PC-3 (cell line): ENCODE measurements around the gene KRT1. TPM values are rescaled to one million over a fixed set of nuclear protein-coding genes. Genes with fewer than 3 reads are reported as not detected.
A peak's percentile ranks its signal among the peaks of the same experiment; 100 is the strongest.

Source experiments
- ATAC-seq: fragments of 200-7000 bp; cut with Tn5 transposase; 2 replicates; pipeline ENCODE4 v1.9.1; 2020; ENCODE audit warnings: mild to moderate bottlenecking, moderate library complexity
- BruUV-seq: library from RNA; stranded (reverse); fragments of 400-500 nt; replicated peaks from 2 replicates; lab custom pipeline; 2021; lab: Mats Ljungman, UMichigan
- CTCF ChIA-PET: fragments of 300-600 bp; sonication (Branson Sonifier 250); formaldehyde crosslinking; loops from one replicate; lab custom pipeline; 2022; ENCODE audit warnings: antibody characterized with exemption; lab: Charles Lee
- POLR2A ChIA-PET: fragments of 300-600 bp; sonication (Branson Sonifier 250); formaldehyde crosslinking; loops from one replicate; lab custom pipeline; 2022; ENCODE audit warnings: antibody characterized with exemption; ENCODE audit not compliant: unreplicated experiment; lab: Charles Lee
- DNase-seq: peaks from one replicate; pipeline ENCODE4 v3.0.0-alpha.2; 2015
- H2AFZ ChIP-seq: fragments of 300-600 bp; sonication (generic); 2 replicates; pipeline ENCODE4 v1.6.0; 2016; ENCODE audit warnings: antibody characterized with exemption, low read length
- H3F3A ChIP-seq: fragments of 300-600 bp; sonication (generic); one replicate; pipeline ENCODE4 v1.6.0; 2017; ENCODE audit warnings: antibody characterized with exemption, low read length, control low read depth, mild to moderate bottlenecking; ENCODE audit not compliant: unreplicated experiment
- H3K27ac ChIP-seq: fragments of 300-600 bp; sonication (generic); 2 replicates; pipeline ENCODE4 v1.5.1; 2016; ENCODE audit warnings: mild to moderate bottlenecking, low read length
- H3K27me3 ChIP-seq: fragments of 300-600 bp; sonication (generic); 2 replicates; pipeline ENCODE4 v1.6.1; 2016; ENCODE audit warnings: low read length, mixed read lengths
- H3K36me3 ChIP-seq: fragments of 300-600 bp; sonication (generic); 2 replicates; pipeline ENCODE4 v1.6.1; 2016; ENCODE audit warnings: low read depth, mixed run types, low read length, mixed read lengths
- H3K4me1 ChIP-seq: fragments of 300-600 bp; sonication (generic); 2 replicates; pipeline ENCODE4 v1.5.1; 2016; ENCODE audit warnings: low read length; ENCODE audit not compliant: insufficient read depth
- H3K4me2 ChIP-seq: fragments of 300-600 bp; sonication (generic); 2 replicates; pipeline ENCODE4 v1.6.0; 2016; ENCODE audit warnings: low read length
- H3K4me3 ChIP-seq: fragments of 300-600 bp; sonication (generic); 2 replicates; pipeline ENCODE4 v1.5.1; 2016; ENCODE audit warnings: mild to moderate bottlenecking, low read length, mixed read lengths
- H3K79me2 ChIP-seq: fragments of 300-600 bp; sonication (generic); 2 replicates; pipeline ENCODE4 v1.6.1; 2017; ENCODE audit warnings: low read length, mixed read lengths
- H3K9ac ChIP-seq: fragments of 300-600 bp; sonication (generic); 2 replicates; pipeline ENCODE4 v1.6.0; 2016; ENCODE audit warnings: mild to moderate bottlenecking, low read length
- H3K9me2 ChIP-seq: fragments of 300-600 bp; sonication (generic); replicated peaks from 2 replicates; pipeline ENCODE4 v1.6.1; 2016; ENCODE audit warnings: mixed run types, low read length, mixed read lengths
- H3K9me3 ChIP-seq: fragments of 300-600 bp; sonication (generic); 2 replicates; pipeline ENCODE4 v1.6.1; 2016; ENCODE audit warnings: low read length, mixed read lengths
- H4K20me1 ChIP-seq: fragments of 300-600 bp; sonication (generic); 2 replicates; pipeline ENCODE4 v1.6.1; 2016; ENCODE audit warnings: low read length, mixed read lengths
- EZH2 ChIP-seq: fragments of 300-600 bp; sonication (generic); IDR thresholded peaks from one replicate; pipeline ENCODE4 v1.6.1; 2017; ENCODE audit warnings: antibody characterized with exemption, mild to moderate bottlenecking, low read length; ENCODE audit not compliant: unreplicated experiment
- EZH2phosphoT487 ChIP-seq: fragments of 300-600 bp; sonication (generic); IDR thresholded peaks from 2 replicates; pipeline ENCODE4 v1.6.1; 2018; ENCODE audit warnings: mild to moderate bottlenecking, antibody characterized with exemption, low read length, borderline replicate concordance
- intact Hi-C: fragments of 100-400 bp; cut with micrococcal nuclease; formaldehyde crosslinking; loops from 2 replicates; pipeline ENCODE4 v1.9.0; 2023
- total RNA-seq: library from RNA; depleted of rRNA; stranded (reverse); fragments of >200 nt; gene quantifications from 2 replicates; pipeline ENCODE4 v1.2.3, GENCODE V29; 2014
- TF ChIP-seq, protein P1 (sequence below): fragments of 300-600 bp; sonication (generic); conservative IDR thresholded peaks from 2 replicates; pipeline ENCODE4 v1.5.1; 2017; ENCODE audit warnings: antibody characterized with exemption, low read depth, mild to moderate bottlenecking, low read length

The KRT1 gene
- total RNA-seq, 1 experiment from 2014 or later, result not detected

DNA sequence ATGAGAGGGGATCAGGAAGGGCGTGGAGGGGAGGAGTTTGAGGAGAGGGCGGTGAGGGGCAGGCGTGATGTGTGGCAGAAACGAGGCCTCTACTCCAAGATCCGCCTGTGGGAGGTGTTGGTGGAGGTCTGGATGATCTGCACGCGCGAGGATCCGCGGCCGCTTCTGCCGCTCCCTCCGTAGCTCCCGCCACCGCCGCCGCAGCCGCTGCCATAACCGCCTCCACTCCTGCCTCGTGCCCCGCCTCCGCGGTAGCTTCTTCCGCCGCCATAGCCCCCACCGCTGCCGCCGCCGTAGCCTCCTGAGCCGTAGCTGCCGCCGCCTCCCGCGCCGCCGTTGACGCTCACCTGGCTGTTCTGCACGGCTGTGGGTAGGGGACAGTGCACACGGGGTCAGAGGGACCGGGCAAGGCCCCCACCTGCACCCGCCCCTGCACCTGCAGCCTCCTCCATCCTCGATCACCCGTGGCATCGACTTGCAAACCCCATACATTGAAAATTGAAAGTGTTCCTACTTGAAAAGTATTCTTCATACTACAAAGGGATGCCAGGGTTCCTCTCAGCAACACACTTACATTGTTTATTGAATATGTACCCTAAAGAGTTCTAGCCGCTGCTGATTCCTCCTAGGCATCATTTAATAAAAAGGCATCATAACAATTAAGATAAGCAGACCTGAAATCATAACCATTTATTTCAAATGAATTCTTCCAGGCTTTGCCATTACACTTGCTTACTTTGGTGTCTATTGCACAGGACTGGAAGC lies 11.1 kb upstream of the KRT1 start:
- no TSS peak for BruUV-seq
- POLR2A ChIA-PET, result no interaction called here
- no peaks in the 10 kb centered on the region for H3K9me2 ChIP-seq
- DNase-seq (no peak), ATAC-seq (no peak)
- intact Hi-C loops, result no loop called here
- no peak overlapping the region for H3K27ac ChIP-seq
- no peak overlapping the region for H3K9ac ChIP-seq
- peaks cover 35% of the 10 kb centered on the region for H3K27me3 ChIP-seq
- CTCF ChIA-PET, result no interaction called here
- H4K20me1 ChIP-seq, result no peaks in the 10 kb centered on the region
- H3K36me3 ChIP-seq, result no peaks in the 10 kb centered on the region
- no peaks in the 10 kb centered on the region for H3F3A ChIP-seq
- peaks cover 14% of the 10 kb centered on the region for H3K4me1 ChIP-seq
- H3K4me3 ChIP-seq, result peak overlapping the region; percentile 48; the same call in 1 of the 2 replicates
- TF ChIP-seq EZH2phosphoT487, result no peak
- TF ChIP-seq, protein P1, sequence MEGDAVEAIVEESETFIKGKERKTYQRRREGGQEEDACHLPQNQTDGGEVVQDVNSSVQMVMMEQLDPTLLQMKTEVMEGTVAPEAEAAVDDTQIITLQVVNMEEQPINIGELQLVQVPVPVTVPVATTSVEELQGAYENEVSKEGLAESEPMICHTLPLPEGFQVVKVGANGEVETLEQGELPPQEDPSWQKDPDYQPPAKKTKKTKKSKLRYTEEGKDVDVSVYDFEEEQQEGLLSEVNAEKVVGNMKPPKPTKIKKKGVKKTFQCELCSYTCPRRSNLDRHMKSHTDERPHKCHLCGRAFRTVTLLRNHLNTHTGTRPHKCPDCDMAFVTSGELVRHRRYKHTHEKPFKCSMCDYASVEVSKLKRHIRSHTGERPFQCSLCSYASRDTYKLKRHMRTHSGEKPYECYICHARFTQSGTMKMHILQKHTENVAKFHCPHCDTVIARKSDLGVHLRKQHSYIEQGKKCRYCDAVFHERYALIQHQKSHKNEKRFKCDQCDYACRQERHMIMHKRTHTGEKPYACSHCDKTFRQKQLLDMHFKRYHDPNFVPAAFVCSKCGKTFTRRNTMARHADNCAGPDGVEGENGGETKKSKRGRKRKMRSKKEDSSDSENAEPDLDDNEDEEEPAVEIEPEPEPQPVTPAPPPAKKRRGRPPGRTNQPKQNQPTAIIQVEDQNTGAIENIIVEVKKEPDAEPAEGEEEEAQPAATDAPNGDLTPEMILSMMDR, result no peak
- no peak for TF ChIP-seq EZH2
- no peaks in the 10 kb centered on the region for H3K79me2 ChIP-seq
- peak overlapping the region; percentile 39; the same call in 1 of the 2 replicates for H2AFZ ChIP-seq
- peak overlapping the region; percentile 51 for H3K4me2 ChIP-seq
- H3K9me3 ChIP-seq, result no peaks in the 10 kb centered on the region

DNA sequence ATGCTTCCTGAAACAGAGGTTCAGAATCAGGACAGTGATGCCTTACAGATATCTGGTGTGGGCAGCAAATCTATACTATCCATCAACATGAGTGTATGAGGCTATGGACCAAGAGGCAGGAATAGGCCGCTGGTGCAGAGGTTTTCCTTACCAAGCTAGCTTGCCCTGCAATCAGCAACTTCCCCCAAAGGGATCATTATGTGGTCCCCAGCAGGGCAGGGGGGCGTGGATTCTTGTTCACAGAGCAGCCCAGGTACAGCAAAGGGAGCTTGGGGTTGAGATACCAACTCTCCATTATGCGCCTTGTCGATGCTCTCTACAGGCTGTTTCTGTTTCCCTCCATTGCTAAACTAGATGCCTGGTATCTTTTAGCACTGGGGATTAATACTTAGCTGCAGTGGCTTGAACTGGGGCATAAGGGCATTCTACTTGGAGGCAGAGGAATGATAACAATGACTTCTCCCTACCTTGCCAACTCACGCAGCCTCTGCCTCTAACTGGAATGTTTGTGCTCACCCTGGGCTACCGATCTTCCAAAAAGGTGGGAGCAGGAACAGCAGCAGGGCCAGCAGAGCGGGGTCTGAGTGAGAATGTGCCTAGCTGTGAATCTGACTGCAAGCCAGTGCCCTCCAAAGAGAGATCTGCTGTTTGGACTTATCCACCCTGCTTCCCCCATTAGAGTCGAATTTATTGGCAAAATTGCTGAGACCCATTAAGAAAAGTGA lies 10.3 kb upstream of the KRT1 start:
- ChIA-PET CTCF (no interaction called here), POLR2A (no interaction called here)
- no peaks in the 10 kb centered on the region for H4K20me1 ChIP-seq
- no peaks in the 10 kb centered on the region for H3F3A ChIP-seq
- peak overlapping the region; percentile 51 for H3K4me2 ChIP-seq
- peak overlapping the region; percentile 48; the same call in 1 of the 2 replicates for H3K4me3 ChIP-seq
- peaks cover 35% of the 10 kb centered on the region for H3K27me3 ChIP-seq
- H3K9me2 ChIP-seq, result no peaks in the 10 kb centered on the region
- H3K36me3 ChIP-seq, result no peaks in the 10 kb centered on the region
- peak overlapping the region; percentile 39; the same call in 1 of the 2 replicates for H2AFZ ChIP-seq
- H3K9ac ChIP-seq, result no peak overlapping the region
- TF ChIP-seq EZH2phosphoT487, result no peak
- no peak for TF ChIP-seq EZH2
- TF ChIP-seq, protein P1, result no peak
- intact Hi-C loops, result no loop called here
- DNase-seq (no peak), ATAC-seq (no peak)
- H3K27ac ChIP-seq, result no peak overlapping the region
- H3K4me1 ChIP-seq, result peaks cover 14% of the 10 kb centered on the region
- H3K79me2 ChIP-seq, result no peaks in the 10 kb centered on the region
- no TSS peak for BruUV-seq
- no peaks in the 10 kb centered on the region for H3K9me3 ChIP-seq
